H9 (cell line): Measurements from ENCODE around the gene FNDC3A. TPM values are rescaled to one million over a fixed set of nuclear protein-coding genes. Genes with fewer than 3 reads are reported as not detected.

Source experiments
- DNase-seq: peaks from one replicate; pipeline ENCODE4 v3.0.0-alpha.2; 2017
- H2AFZ ChIP-seq: one replicate; pipeline ENCODE4 v1.6.1; 2013; ENCODE audit warnings: mild to moderate bottlenecking, low read length, control low read depth, moderate library complexity
- H2AK5ac ChIP-seq: 2 replicates; pipeline ENCODE4 v1.6.1; 2013; ENCODE audit warnings: low read length, control low read depth, mixed read lengths; ENCODE audit not compliant: insufficient read length
- H2BK120ac ChIP-seq: one replicate; pipeline ENCODE4 v1.6.1; 2013; ENCODE audit warnings: low read depth, mild to moderate bottlenecking, low read length, control low read depth, inconsistent platforms; ENCODE audit not compliant: poor library complexity, severe bottlenecking
- H2BK12ac ChIP-seq: 2 replicates; pipeline ENCODE4 v1.6.1; 2013; ENCODE audit warnings: low read length, control low read depth, mixed read lengths, low read depth; ENCODE audit not compliant: insufficient read length
- H2BK15ac ChIP-seq: 2 replicates; pipeline ENCODE4 v1.6.1; 2013; ENCODE audit warnings: low read depth, low read length, control low read depth
- H2BK20ac ChIP-seq: one replicate; pipeline ENCODE4 v1.6.1; 2013; ENCODE audit warnings: low read depth, mild to moderate bottlenecking, low read length, control low read depth, inconsistent platforms; ENCODE audit not compliant: poor library complexity, severe bottlenecking
- H2BK5ac ChIP-seq: 2 replicates; pipeline ENCODE4 v1.6.1; 2013; ENCODE audit warnings: low read length, control low read depth, mixed read lengths; ENCODE audit not compliant: insufficient read length
- H3K14ac ChIP-seq: 2 replicates; pipeline ENCODE4 v1.6.1; 2013; ENCODE audit warnings: low read length, control low read depth; ENCODE audit not compliant: insufficient read depth
- H3K18ac ChIP-seq: 2 replicates; pipeline ENCODE4 v1.6.1; 2013; ENCODE audit warnings: low read depth, mild to moderate bottlenecking, mixed read lengths, low read length, control low read depth; ENCODE audit not compliant: insufficient read length
- H3K23ac ChIP-seq: 2 replicates; pipeline ENCODE4 v1.6.1; 2013; ENCODE audit warnings: low read length, control low read depth, mixed read lengths, low read depth; ENCODE audit not compliant: insufficient read length
- H3K23me2 ChIP-seq: 2 replicates; pipeline ENCODE4 v1.6.1; 2013; ENCODE audit warnings: low read depth, mild to moderate bottlenecking, mixed read lengths, low read length, control low read depth; ENCODE audit not compliant: insufficient read length, poor library complexity, severe bottlenecking
- H3K27ac ChIP-seq: 2 replicates; pipeline ENCODE4 v1.5.1; 2013; ENCODE audit warnings: low read length, control low read depth, mixed read lengths, low read depth; ENCODE audit not compliant: insufficient read length
- H3K27me3 ChIP-seq: 2 replicates; pipeline ENCODE4 v1.6.1; 2013; ENCODE audit warnings: low read length, control low read depth, inconsistent platforms; ENCODE audit not compliant: insufficient read depth
- H3K4ac ChIP-seq: 2 replicates; pipeline ENCODE4 v1.6.1; 2013; ENCODE audit warnings: low read depth, mild to moderate bottlenecking, control low read depth, inconsistent platforms, low read length, moderate library complexity
- H3K4me1 ChIP-seq: 2 replicates; pipeline ENCODE4 v1.6.1; 2013; ENCODE audit warnings: low read length, control low read depth, inconsistent platforms; ENCODE audit not compliant: insufficient read depth
- H3K4me2 ChIP-seq: 2 replicates; pipeline ENCODE4 v1.6.1; 2013; ENCODE audit warnings: low read length, control low read depth, mixed read lengths; ENCODE audit not compliant: insufficient read length, insufficient read depth
- H3K56ac ChIP-seq: 2 replicates; pipeline ENCODE4 v1.6.1; 2013; ENCODE audit warnings: low read depth, mild to moderate bottlenecking, mixed read lengths, low read length, control low read depth; ENCODE audit not compliant: insufficient read length
- H3K79me1 ChIP-seq: 2 replicates; pipeline ENCODE4 v1.6.1; 2013; ENCODE audit warnings: low read depth, mild to moderate bottlenecking, moderate library complexity, low read length, control low read depth, inconsistent platforms; ENCODE audit not compliant: insufficient read depth, poor library complexity, severe bottlenecking
- H3K79me2 ChIP-seq: 2 replicates; pipeline ENCODE4 v1.6.1; 2013; ENCODE audit warnings: low read length, control low read depth, inconsistent platforms; ENCODE audit not compliant: insufficient read depth
- H3K9ac ChIP-seq: 2 replicates; pipeline ENCODE4 v1.6.1; 2013; ENCODE audit warnings: low read length, control low read depth, mixed read lengths; ENCODE audit not compliant: insufficient read length; ENCODE audit errors: extremely low read depth
- H3K9me3 ChIP-seq: one replicate; pipeline ENCODE4 v1.6.1; 2013; ENCODE audit warnings: low read depth, low read length, inconsistent platforms; ENCODE audit not compliant: control insufficient read depth
- H3T11ph ChIP-seq: one replicate; pipeline ENCODE4 v1.6.1; 2013; ENCODE audit warnings: mild to moderate bottlenecking, low read length, control low read depth, inconsistent platforms
- H4K20me1 ChIP-seq: one replicate; pipeline ENCODE4 v1.6.1; 2013; ENCODE audit not compliant: control insufficient read depth, insufficient read length, insufficient read depth
- H4K5ac ChIP-seq: 2 replicates; pipeline ENCODE4 v1.6.1; 2013; ENCODE audit warnings: low read depth, mild to moderate bottlenecking, mixed read lengths, low read length, control low read depth; ENCODE audit not compliant: insufficient read length
- H4K8ac ChIP-seq: replicated peaks from 2 replicates; pipeline ENCODE4 v1.6.1; 2013; ENCODE audit warnings: low read length, control low read depth, mixed read lengths, low read depth; ENCODE audit not compliant: insufficient read length
- H4K91ac ChIP-seq: 2 replicates; pipeline ENCODE4 v1.6.1; 2013; ENCODE audit warnings: low read depth, mild to moderate bottlenecking, moderate library complexity, mixed read lengths, low read length, control low read depth; ENCODE audit not compliant: insufficient read length
- H3K27ac Mint-ChIP-seq, 3 experiments: 2 replicates in 2 of 3; 3 replicates in 1 of 3; pipeline ENCODE4 v1.8.0; 2020 to 2021; ENCODE audit warnings: mixed read lengths in 3 of 3, mild to moderate bottlenecking in 1 of 3, moderate library complexity in 1 of 3
- H3K27me3 Mint-ChIP-seq: 2 replicates; pipeline ENCODE4 v1.8.0; 2021; ENCODE audit warnings: low read depth, mild to moderate bottlenecking, moderate library complexity, mixed read lengths
- H3K36me3 Mint-ChIP-seq, 3 experiments: 2 replicates in 2 of 3; 3 replicates in 1 of 3; pipeline ENCODE4 v1.8.0; 2020 to 2021; ENCODE audit warnings: low read depth in 3 of 3, mixed read lengths in 3 of 3; ENCODE audit not compliant: insufficient read depth in 1 of 3
- H3K4me1 Mint-ChIP-seq, 2 experiments: 2 replicates each; pipeline ENCODE4 v1.8.0; 2020; ENCODE audit warnings: mixed read lengths in 2 of 2
- H3K4me3 Mint-ChIP-seq, 2 experiments: 2 replicates in 1 of 2; 3 replicates in 1 of 2; pipeline ENCODE4 v1.8.0; 2020 to 2021; ENCODE audit warnings: mild to moderate bottlenecking in 2 of 2, mixed read lengths in 2 of 2, moderate library complexity in 1 of 2
- H3K9me3 Mint-ChIP-seq, 2 experiments: 2 replicates in 1 of 2; 3 replicates in 1 of 2; pipeline ENCODE4 v1.8.0; 2020; ENCODE audit warnings: mild to moderate bottlenecking in 2 of 2, mixed read lengths in 2 of 2, moderate library complexity in 1 of 2
- WGBS: extraction: QIAGEN DNeasy Blood & Tissue Kit; methylation state at CpG from one replicate; pipeline ENCODE4 v1.1.7; 2013; ENCODE audit warnings: missing lambda C conversion rate, low lambda C conversion rate, mixed read lengths; ENCODE audit not compliant: insufficient read length; ENCODE audit errors: extremely low coverage; 5-methylcytosine and 5-hydroxymethylcytosine counted together
- total RNA-seq: library from RNA; stranded (reverse); gene quantifications from 2 replicates; pipeline ENCODE4 v1.2.1, GENCODE V29; 2021
- TF ChIP-seq, protein P1 (sequence below): fragments of 200-600 bp; sonication (generic); conservative IDR thresholded peaks from 3 replicates; pipeline ENCODE4 v1.8.0; 2021; ENCODE audit warnings: antibody characterized with exemption, mild to moderate bottlenecking

FNDC3A gene
- total RNA-seq, 1 experiment from 2014 or later = 27.4 TPM

DNA sequence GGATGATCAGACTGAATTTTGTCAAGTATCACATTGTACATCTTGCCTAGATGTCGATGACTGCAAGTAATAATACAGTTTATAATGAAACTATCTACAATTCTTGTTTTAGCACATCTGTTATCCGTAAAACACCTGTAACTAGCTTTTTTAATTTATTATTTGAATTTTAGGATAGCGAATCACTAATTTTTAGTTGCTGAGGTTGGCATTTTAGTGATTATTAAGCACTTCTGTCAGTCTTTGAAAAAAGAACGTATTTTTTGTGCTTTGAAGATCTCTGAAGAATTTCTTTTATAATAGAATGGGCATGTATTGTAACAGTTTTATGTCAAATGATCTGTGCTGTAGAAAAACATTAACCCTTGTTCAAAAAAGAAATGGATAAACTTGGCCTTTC is 232.9 kb downstream of the FNDC3A start:
- no peak overlapping the region for H4K91ac ChIP-seq
- H2BK12ac ChIP-seq = no peak overlapping the region
- no peak overlapping the region for H3K4me3 Mint-ChIP-seq
- H4K20me1 ChIP-seq = no peaks in the 10 kb centered on the region
- H3K27ac ChIP-seq = no peak overlapping the region
- H3K9me3 Mint-ChIP-seq = no peaks in the 10 kb centered on the region
- no peaks in the 10 kb centered on the region for H3K4me1 ChIP-seq
- H3K14ac ChIP-seq = no peak overlapping the region
- no CpG with 5 or more reads among the region's 4 CpGs for WGBS
- no peak overlapping the region for H3K23ac ChIP-seq
- no peak overlapping the region for H3K18ac ChIP-seq
- H3K4me1 Mint-ChIP-seq = no peaks in the 10 kb centered on the region
- no peak overlapping the region for H4K5ac ChIP-seq
- no peaks in the 10 kb centered on the region for H3K27me3 ChIP-seq
- H3K9me3 ChIP-seq = no peaks in the 10 kb centered on the region
- no peak overlapping the region for H3K56ac ChIP-seq
- no peak overlapping the region for H3K4ac ChIP-seq
- no peak overlapping the region for H4K8ac ChIP-seq
- no peaks in the 10 kb centered on the region for H3K79me2 ChIP-seq
- no peak for DNase-seq
- H3K9ac ChIP-seq = no peak overlapping the region
- H3T11ph ChIP-seq = no peak overlapping the region
- H2AK5ac ChIP-seq = no peak overlapping the region
- no peak overlapping the region for H2BK15ac ChIP-seq
- H3K23me2 ChIP-seq = no peaks in the 10 kb centered on the region
- H3K4me2 ChIP-seq = no peak overlapping the region
- TF ChIP-seq, protein P1, sequence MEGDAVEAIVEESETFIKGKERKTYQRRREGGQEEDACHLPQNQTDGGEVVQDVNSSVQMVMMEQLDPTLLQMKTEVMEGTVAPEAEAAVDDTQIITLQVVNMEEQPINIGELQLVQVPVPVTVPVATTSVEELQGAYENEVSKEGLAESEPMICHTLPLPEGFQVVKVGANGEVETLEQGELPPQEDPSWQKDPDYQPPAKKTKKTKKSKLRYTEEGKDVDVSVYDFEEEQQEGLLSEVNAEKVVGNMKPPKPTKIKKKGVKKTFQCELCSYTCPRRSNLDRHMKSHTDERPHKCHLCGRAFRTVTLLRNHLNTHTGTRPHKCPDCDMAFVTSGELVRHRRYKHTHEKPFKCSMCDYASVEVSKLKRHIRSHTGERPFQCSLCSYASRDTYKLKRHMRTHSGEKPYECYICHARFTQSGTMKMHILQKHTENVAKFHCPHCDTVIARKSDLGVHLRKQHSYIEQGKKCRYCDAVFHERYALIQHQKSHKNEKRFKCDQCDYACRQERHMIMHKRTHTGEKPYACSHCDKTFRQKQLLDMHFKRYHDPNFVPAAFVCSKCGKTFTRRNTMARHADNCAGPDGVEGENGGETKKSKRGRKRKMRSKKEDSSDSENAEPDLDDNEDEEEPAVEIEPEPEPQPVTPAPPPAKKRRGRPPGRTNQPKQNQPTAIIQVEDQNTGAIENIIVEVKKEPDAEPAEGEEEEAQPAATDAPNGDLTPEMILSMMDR = no peak
- H3K27me3 Mint-ChIP-seq = peaks cover 2% of the 10 kb centered on the region
- H3K27ac Mint-ChIP-seq = no peak overlapping the region
- no peak overlapping the region for H2BK20ac ChIP-seq
- H2BK120ac ChIP-seq = no peak overlapping the region
- no peak overlapping the region for H2AFZ ChIP-seq
- peaks cover 9 to 55% (median 11%) of the 10 kb centered on the region in 3 experiments; a peak in 6 of 7 replicates for H3K36me3 Mint-ChIP-seq
- no peak overlapping the region for H2BK5ac ChIP-seq
- H3K79me1 ChIP-seq = no peaks in the 10 kb centered on the region
